DOHH2 (cell line): ENCODE results near the gene DLL1.

Source experiments
- CTCF ChIP-seq: fragments of 200-600 bp; sonication (generic); IDR thresholded peaks from one replicate; pipeline ENCODE4 v1.5.1; 2014; ENCODE audit warnings: antibody characterized with exemption, mild to moderate bottlenecking, low read depth, low read length; ENCODE audit not compliant: poor library complexity, severe bottlenecking
- EZH2phosphoT487 ChIP-seq: fragments of 200-600 bp; sonication (generic); IDR thresholded peaks from 2 replicates; pipeline ENCODE4 v1.6.1; 2017; ENCODE audit warnings: borderline replicate concordance, mild to moderate bottlenecking, antibody characterized with exemption, low read length, moderate library complexity, mixed read lengths

- no peak for TF ChIP-seq CTCF
- no peak for TF ChIP-seq EZH2phosphoT487
Observed at GRCh38 chr6:170258407-170258806, 32.5 kb downstream of the DLL1 start.
